C4-2B (cell line): ENCODE data around the gene PUM2.

ENCODE experiments used
- ZFX ChIP-seq: fragments of 450-650 bp; IDR thresholded peaks from 2 replicates; pipeline ENCODE4 v1.6.1; 2017
- TF ChIP-seq, protein P1 (sequence below): fragments of 450-650 bp; conservative IDR thresholded peaks from 2 replicates; pipeline ENCODE4 v1.5.1; 2017; ENCODE audit warnings: mild to moderate bottlenecking

- TF ChIP-seq, protein P1, sequence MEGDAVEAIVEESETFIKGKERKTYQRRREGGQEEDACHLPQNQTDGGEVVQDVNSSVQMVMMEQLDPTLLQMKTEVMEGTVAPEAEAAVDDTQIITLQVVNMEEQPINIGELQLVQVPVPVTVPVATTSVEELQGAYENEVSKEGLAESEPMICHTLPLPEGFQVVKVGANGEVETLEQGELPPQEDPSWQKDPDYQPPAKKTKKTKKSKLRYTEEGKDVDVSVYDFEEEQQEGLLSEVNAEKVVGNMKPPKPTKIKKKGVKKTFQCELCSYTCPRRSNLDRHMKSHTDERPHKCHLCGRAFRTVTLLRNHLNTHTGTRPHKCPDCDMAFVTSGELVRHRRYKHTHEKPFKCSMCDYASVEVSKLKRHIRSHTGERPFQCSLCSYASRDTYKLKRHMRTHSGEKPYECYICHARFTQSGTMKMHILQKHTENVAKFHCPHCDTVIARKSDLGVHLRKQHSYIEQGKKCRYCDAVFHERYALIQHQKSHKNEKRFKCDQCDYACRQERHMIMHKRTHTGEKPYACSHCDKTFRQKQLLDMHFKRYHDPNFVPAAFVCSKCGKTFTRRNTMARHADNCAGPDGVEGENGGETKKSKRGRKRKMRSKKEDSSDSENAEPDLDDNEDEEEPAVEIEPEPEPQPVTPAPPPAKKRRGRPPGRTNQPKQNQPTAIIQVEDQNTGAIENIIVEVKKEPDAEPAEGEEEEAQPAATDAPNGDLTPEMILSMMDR = no peak
- TF ChIP-seq ZFX = no peak
These were observed 19.5 kb upstream of the PUM2 start for GRCh38 chr2:20370191-20370590.
